Stimulated activated CD4-positive, alpha-beta T cell treated with anti-CD3 and anti-CD28 coated beads, Interleukin-1b, Interleukin-23, amount 100 ng/mL, for 48 hours (primary cell): Measurements from ENCODE around the gene NT5DC4.
"Not testable (repeated sequence)": the region's sequence is repeated elsewhere in the genome, so short reads cannot be mapped to it uniquely, and the experiment has no call there.

Source experiments
- DNase-seq: peaks from one replicate; pipeline ENCODE4 v3.0.0-alpha.2; 2020

NT5DC4 gene

GRCh38 chr2:112701052-112701451, 19.8 kb upstream of the NT5DC4 start:
- no peak for DNase-seq

- no peak for DNase-seq
These were observed 17.1 kb upstream of the NT5DC4 start for GRCh38 chr2:112703684-112704083.

- no peak for DNase-seq
These were observed 15.2 kb upstream of the NT5DC4 start for GRCh38 chr2:112705575-112705974.

- peak; percentile 63 for DNase-seq
These were observed 14.6 kb upstream of the NT5DC4 start for GRCh38 chr2:112706170-112706664.

- DNase-seq = not testable (repeated sequence)
These were observed 13.9 kb upstream of the NT5DC4 start for GRCh38 chr2:112706947-112707346.

- no peak for DNase-seq
These were observed 11.9 kb upstream of the NT5DC4 start for GRCh38 chr2:112708968-112709367.

- DNase-seq = no peak
These were observed 11.1 kb upstream of the NT5DC4 start for GRCh38 chr2:112709703-112710102.

GRCh38 chr2:112710956-112711750, 9.7 kb upstream of the NT5DC4 start:
- no peak for DNase-seq

- DNase-seq = no peak
These were observed 8.4 kb upstream of the NT5DC4 start for GRCh38 chr2:112712465-112712864.

GRCh38 chr2:112712903-112713584, 7.8 kb upstream of the NT5DC4 start:
- peak; percentile 78 for DNase-seq

- no peak for DNase-seq
These were observed 7.3 kb upstream of the NT5DC4 start for GRCh38 chr2:112713585-112713925.

- DNase-seq = no peak
These were observed 6.9 kb upstream of the NT5DC4 start for GRCh38 chr2:112713926-112714325.

GRCh38 chr2:112714331-112714730, 6.5 kb upstream of the NT5DC4 start:
- no peak for DNase-seq

- DNase-seq = no peak
These were observed 5.8 kb upstream of the NT5DC4 start for GRCh38 chr2:112714836-112715631.

GRCh38 chr2:112716094-112716493, 4.7 kb upstream of the NT5DC4 start:
- DNase-seq = not testable (repeated sequence)

GRCh38 chr2:112716826-112717352, 3.9 kb upstream of the NT5DC4 start:
- not testable (repeated sequence) for DNase-seq

GRCh38 chr2:112718863-112719370, 1.9 kb upstream of the NT5DC4 start:
- no peak for DNase-seq

- no peak for DNase-seq
These were observed 1.2 kb downstream of the NT5DC4 start for GRCh38 chr2:112721819-112722522.

GRCh38 chr2:112722816-112723546, 2.2 kb downstream of the NT5DC4 start:
- DNase-seq = no peak

- no peak for DNase-seq
These were observed 2.7 kb downstream of the NT5DC4 start for GRCh38 chr2:112723547-112723940.

- DNase-seq = no peak
These were observed 3.2 kb downstream of the NT5DC4 start for GRCh38 chr2:112723995-112724394.
